Ovary (tissue), 9 donors: Measurements from ENCODE around the gene ADAM30. TPM values are rescaled to one million over a fixed set of nuclear protein-coding genes. Genes with fewer than 3 reads are reported as not detected.

Experiments used
- DNase-seq, 5 donors: peaks; one replicate each; pipeline ENCODE4 v3.0.0-alpha.2; 2019 to 2020
- H3K27ac ChIP-seq, 2 donors: fragments of 200-600 bp; one replicate each; pipeline versions ENCODE4 v1.5.1 to v1.8.0; 2019 to 2022
- H3K27me3 ChIP-seq: fragments of 200-600 bp; one replicate; pipeline ENCODE4 v1.8.0; 2022
- H3K36me3 ChIP-seq: fragments of 200-600 bp; sonication (generic); one replicate; pipeline ENCODE4 v1.5.1; 2019
- H3K4me1 ChIP-seq: one replicate; pipeline ENCODE4 v1.8.1; 2013; ENCODE audit warnings: mild to moderate bottlenecking, moderate library complexity; ENCODE audit not compliant: insufficient read depth
- H3K4me3 ChIP-seq: fragments of 200-600 bp; sonication (generic); one replicate; pipeline ENCODE4 v1.5.1; 2017
- H3K9me3 ChIP-seq, 2 donors: fragments of 200-600 bp in 1 of 2; sonication (generic) in 1 of 2; one replicate each; pipeline versions ENCODE4 v1.5.1 to v1.8.1; 2013 to 2019; ENCODE audit warnings: mild to moderate bottlenecking in 1 of 2, moderate library complexity in 1 of 2
- CTCF ChIP-seq, 3 donors: fragments of 450-650 bp in 2 of 3; fragments of 200-600 bp in 1 of 3; IDR thresholded peaks; one replicate each; pipeline versions ENCODE4 v1.5.1 to v1.8.0; 2016 to 2022; ENCODE audit warnings: antibody characterized with exemption in 3 of 3, mild to moderate bottlenecking in 1 of 3
- EP300 ChIP-seq: sonication (generic); formaldehyde crosslinking; IDR thresholded peaks from one replicate; pipeline ENCODE4 v1.6.1; 2017; ENCODE audit warnings: antibody characterized with exemption
- POLR2A ChIP-seq: fragments of 450-650 bp; IDR thresholded peaks from one replicate; pipeline ENCODE4 v1.6.1; 2017; ENCODE audit warnings: antibody characterized with exemption, mild to moderate bottlenecking, moderate library complexity
- whole genome bisulfite sequencing, 3 donors: extraction: QIAGEN DNeasy Blood & Tissue Kit in 1 of 3; methylation state at CpG; one replicate each; pipeline versions ENCODE4 v1.1.5 to v1.1.7; 2013 to 2017; 5-methylcytosine and 5-hydroxymethylcytosine counted together
- intact Hi-C, 4 donors: fragments of 100-400 bp; cut with DNase I; formaldehyde crosslinking; loops; one replicate each; pipeline versions ENCODE4 v1.11.0 to v1.15.1; 2022 to 2023
- polyA plus RNA-seq, 2 donors: library from polyadenylated mRNA; stranded (reverse); fragments of 200-250 nt in 1 of 2; fragments of 350-450 nt in 1 of 2; fragmentation: Illumina TruSeq in 1 of 2; extraction: RNeasy Lipid Tissue Mini Kit (QIAGEN cat#74804) in 1 of 2; gene quantifications; one replicate each; pipeline ENCODE4 v1.2.3, GENCODE V29; 2013 to 2014
- total RNA-seq, 7 donors: library from RNA; depleted of rRNA in 2 of 7; stranded (reverse); fragments of >200 nt in 2 of 7; fragmentation: NEBNext Ultra II Directional in 3 of 7; extraction: Animal tissue kit (Norgen Biotek cat#: 25700) in 3 of 7; gene quantifications; one replicate each; pipeline versions ENCODE4 v1.1.0 to v1.2.4, GENCODE V29; 2016 to 2023
- donor health status: DM: no; HTN: no; CAD: no; lungs with moderate emphysema.
- donor health status: DM: no; HTN: no; CAD: no.
- donor health status: Bipolar disorder and iron deficiency.
- donor health status: DM: yes; HTN: yes; CAD: no.
- donor health status: DM: no; HTN: no; CAD: no.
- donor health status: DM: yes; HTN: yes; CAD: no.

Gene ADAM30
- total and polyA plus RNA-seq, 9 donors, result not detected

- DNase-seq, result no peak
- no peak overlapping the region for H3K27ac ChIP-seq
- H3K9me3 ChIP-seq, result no peaks in the 10 kb centered on the region
- H3K4me3 ChIP-seq, result no peak overlapping the region
- H3K4me1 ChIP-seq, result no peaks in the 10 kb centered on the region
- intact Hi-C loops, result no loop called here
- whole genome bisulfite sequencing, 3 donors, result 7 to 15% (median 9%) methylated on average over 1 of the region's 1 CpG
- H3K36me3 ChIP-seq, result no peaks in the 10 kb centered on the region
- TF ChIP-seq CTCF (IDR thresholded peaks at IDR 0.05) (no peak), EP300 (no peak), POLR2A (no peak)
- no peaks in the 10 kb centered on the region for H3K27me3 ChIP-seq
These were observed 17.8 kb upstream of the ADAM30 start for GRCh38 chr1:119914071-119914470.

- H3K4me1 ChIP-seq, result no peaks in the 10 kb centered on the region
- H3K27me3 ChIP-seq, result no peaks in the 10 kb centered on the region
- intact Hi-C loops, result no loop called here
- no peak for TF ChIP-seq POLR2A
- no peak for TF ChIP-seq EP300
- no peak for TF ChIP-seq CTCF (IDR thresholded peaks at IDR 0.05)
- H3K27ac ChIP-seq, result no peak overlapping the region
- DNase-seq, result no peak
- H3K4me3 ChIP-seq, result no peak overlapping the region
- WGBS, 3 donors, result 88 to 94% (median 93%) methylated on average over 3 of the region's 3 CpGs
- no peaks in the 10 kb centered on the region for H3K9me3 ChIP-seq
- H3K36me3 ChIP-seq, result no peaks in the 10 kb centered on the region
These were observed 16.6 kb upstream of the ADAM30 start for GRCh38 chr1:119912963-119913362.

- WGBS, 3 donors, result 68 to 74% (median 72%) methylated on average over 2 of the region's 2 CpGs
- intact Hi-C loops, result no loop called here
These were observed 15.5 kb upstream of the ADAM30 start for GRCh38 chr1:119911775-119912174.

GRCh38 chr1:119910618-119911017 is 14.3 kb upstream of the ADAM30 start:
- TF ChIP-seq EP300 (no peak), CTCF (IDR thresholded peaks at IDR 0.05) (no peak), POLR2A (no peak)
- H3K9me3 ChIP-seq, result no peaks in the 10 kb centered on the region
- no peaks in the 10 kb centered on the region for H3K27me3 ChIP-seq
- no peak overlapping the region for H3K4me3 ChIP-seq
- no peaks in the 10 kb centered on the region for H3K36me3 ChIP-seq
- DNase-seq, result no peak
- intact Hi-C loops, result no loop called here
- H3K4me1 ChIP-seq, result no peaks in the 10 kb centered on the region
- no peak overlapping the region for H3K27ac ChIP-seq
- 77 to 84% (median 82%) methylated on average over 4 of the region's 4 CpGs for WGBS, 3 donors

More at GRCh38 chr1:119911775-119912174, 15.5 kb upstream of the ADAM30 start:
- no peaks in the 10 kb centered on the region for H3K4me1 ChIP-seq
- no peak overlapping the region for H3K27ac ChIP-seq
- H3K36me3 ChIP-seq, result no peaks in the 10 kb centered on the region
- no peak for DNase-seq
- no peak overlapping the region for H3K4me3 ChIP-seq
- H3K9me3 ChIP-seq, result no peaks in the 10 kb centered on the region
- no peaks in the 10 kb centered on the region for H3K27me3 ChIP-seq
- TF ChIP-seq CTCF (IDR thresholded peaks at IDR 0.05), result no peak
- TF ChIP-seq EP300, result no peak
- TF ChIP-seq POLR2A, result no peak
